DOHH2 (cell line): ENCODE measurements around the gene SYT14.

Source experiments
- EZH2phosphoT487 ChIP-seq: fragments of 200-600 bp; sonication (generic); IDR thresholded peaks from 2 replicates; pipeline ENCODE4 v1.6.1; 2017; ENCODE audit warnings: borderline replicate concordance, mild to moderate bottlenecking, antibody characterized with exemption, low read length, moderate library complexity, mixed read lengths
- TF ChIP-seq, protein P1 (sequence below): fragments of 200-600 bp; sonication (generic); IDR thresholded peaks from one replicate; pipeline ENCODE4 v1.5.1; 2014; ENCODE audit warnings: antibody characterized with exemption, mild to moderate bottlenecking, low read depth, low read length; ENCODE audit not compliant: poor library complexity, severe bottlenecking

DNA sequence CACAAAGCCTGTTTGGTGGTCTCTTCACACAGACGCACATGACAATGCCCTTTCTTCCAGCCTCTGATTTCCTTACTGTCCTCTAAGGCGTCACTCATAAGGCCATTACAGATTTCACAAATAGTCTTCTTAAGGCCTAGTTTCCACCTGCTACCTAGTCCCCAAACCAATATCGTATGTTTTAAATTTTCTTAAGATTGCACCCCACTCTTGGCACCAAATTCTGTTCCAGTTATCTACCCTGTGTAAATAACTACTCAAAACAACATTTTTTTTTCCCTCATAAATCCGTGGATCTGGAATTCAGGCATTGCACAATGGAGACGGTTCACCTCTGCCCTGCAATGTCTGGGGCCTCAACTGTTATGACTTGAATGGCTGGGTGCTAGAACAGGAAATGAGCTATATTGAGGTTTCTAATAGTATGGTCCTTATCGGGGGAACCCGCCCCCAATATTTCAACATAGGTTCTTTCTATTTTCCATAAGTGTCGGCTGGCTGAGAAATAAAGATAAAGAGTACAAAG lies 257.7 kb downstream of the SYT14 start:
- TF ChIP-seq, protein P1, sequence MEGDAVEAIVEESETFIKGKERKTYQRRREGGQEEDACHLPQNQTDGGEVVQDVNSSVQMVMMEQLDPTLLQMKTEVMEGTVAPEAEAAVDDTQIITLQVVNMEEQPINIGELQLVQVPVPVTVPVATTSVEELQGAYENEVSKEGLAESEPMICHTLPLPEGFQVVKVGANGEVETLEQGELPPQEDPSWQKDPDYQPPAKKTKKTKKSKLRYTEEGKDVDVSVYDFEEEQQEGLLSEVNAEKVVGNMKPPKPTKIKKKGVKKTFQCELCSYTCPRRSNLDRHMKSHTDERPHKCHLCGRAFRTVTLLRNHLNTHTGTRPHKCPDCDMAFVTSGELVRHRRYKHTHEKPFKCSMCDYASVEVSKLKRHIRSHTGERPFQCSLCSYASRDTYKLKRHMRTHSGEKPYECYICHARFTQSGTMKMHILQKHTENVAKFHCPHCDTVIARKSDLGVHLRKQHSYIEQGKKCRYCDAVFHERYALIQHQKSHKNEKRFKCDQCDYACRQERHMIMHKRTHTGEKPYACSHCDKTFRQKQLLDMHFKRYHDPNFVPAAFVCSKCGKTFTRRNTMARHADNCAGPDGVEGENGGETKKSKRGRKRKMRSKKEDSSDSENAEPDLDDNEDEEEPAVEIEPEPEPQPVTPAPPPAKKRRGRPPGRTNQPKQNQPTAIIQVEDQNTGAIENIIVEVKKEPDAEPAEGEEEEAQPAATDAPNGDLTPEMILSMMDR: no peak
- no peak for TF ChIP-seq EZH2phosphoT487
